Measurements from ENCODE around the gene NCKIPSD. TPM values are rescaled to one million over a fixed set of nuclear protein-coding genes. Genes with fewer than 3 reads are reported as not detected.

NCKIPSD gene
- total RNA-seq: 18.5 TPM

GRCh38 chr3:48685603-48686511 is at the start of gene NCKIPSD:
Gene NCKIPSD (minus strand): TSS chr3:48685915. CDS start chr3:48685807, 108 bp downstream.

DNA sequence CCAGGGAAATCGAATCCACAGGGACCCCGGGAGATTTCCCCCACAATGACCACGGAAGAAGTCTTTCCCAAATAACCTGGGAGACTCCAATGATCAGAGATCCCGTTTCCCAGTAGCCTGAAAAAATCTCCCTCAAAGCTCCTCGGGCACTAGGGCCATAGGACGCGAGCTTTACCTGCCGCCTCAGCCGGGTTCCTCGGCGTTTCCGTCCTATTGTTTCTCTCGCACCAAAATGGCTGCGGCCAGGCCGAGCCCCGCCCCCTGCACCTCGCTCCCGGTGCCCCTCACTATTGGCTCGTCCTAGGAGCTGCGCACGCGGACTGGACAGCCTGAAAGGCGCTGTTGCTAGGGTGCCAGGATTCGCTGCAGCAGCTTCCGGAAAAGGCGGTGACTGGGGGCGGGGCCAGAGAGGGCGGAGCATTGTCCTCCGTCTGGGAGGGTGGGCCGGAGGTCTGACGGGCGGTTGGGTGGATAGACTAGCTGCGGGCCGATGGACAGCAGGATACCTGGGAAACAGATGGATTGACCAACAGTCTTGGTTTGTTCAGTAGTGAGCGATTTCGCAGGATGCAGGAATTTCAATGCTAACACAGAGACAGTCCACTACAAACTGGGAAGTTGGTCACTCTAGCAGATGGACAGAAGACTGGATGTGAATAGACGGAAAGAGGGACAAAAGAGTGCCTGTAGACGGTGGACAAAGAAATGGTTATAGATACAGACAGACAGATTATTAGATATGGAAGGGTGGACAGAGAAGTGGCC is 31.4 kb upstream of the NCKIPSD start, which contains the start of gene IP6K2:
Gene IP6K2 (minus strand): TSS at position 240 of the 765 bp plus-strand sequence. CDS start 21,930 bp downstream, outside the sequence.

GRCh38 chr3:48662753-48663488 is 22.8 kb downstream of the NCKIPSD start, which contains the start of gene CELSR3:
Gene CELSR3 (minus strand): TSS chr3:48662886. CDS start chr3:48662634, 252 bp downstream.

GRCh38 chr3:48635222-48636021 is 50.3 kb downstream of the NCKIPSD start, which contains the start of gene SLC26A6:
Gene SLC26A6 (minus strand): TSS chr3:48635461. CDS start chr3:48635393, 68 bp downstream.

Small RNAs within 50 kb of the gene (small RNA-seq; reads per million reads assigned to genes)
- not detected for gene AC141002.1 (ENCODE audit: low replicate concordance)

Other genes starting within 250 kb of the NCKIPSD start
- gene CCDC51, start 245.8 kb downstream of the NCKIPSD start, total RNA-seq: 6.9 TPM
- gene TMA7, start 245.7 kb downstream of the NCKIPSD start, total RNA-seq: 80.4 TPM
- 9.7 TPM for gene ATRIP, start 239.2 kb downstream of the NCKIPSD start, total RNA-seq
- 64.8 TPM for gene SHISA5, start 181.7 kb downstream of the NCKIPSD start, total RNA-seq
- 33.2 TPM for gene PFKFB4, start 129.1 kb downstream of the NCKIPSD start, total RNA-seq
- not detected for gene UCN2, start 122.1 kb downstream of the NCKIPSD start, total RNA-seq
- gene COL7A1, start 90.6 kb downstream of the NCKIPSD start, total RNA-seq: 4.1 TPM
- gene UQCRC1, start 76.3 kb downstream of the NCKIPSD start, total RNA-seq: 145 TPM
- not detected for gene TMEM89, start 64.1 kb downstream of the NCKIPSD start, total RNA-seq
- 8.8 TPM for gene SLC26A6, start 50.5 kb downstream of the NCKIPSD start, total RNA-seq
- 67.9 TPM for gene CELSR3, start 23.0 kb downstream of the NCKIPSD start, total RNA-seq
- 147 TPM for gene IP6K2, start 31.3 kb upstream of the NCKIPSD start, total RNA-seq
- gene PRKAR2A, start 162.0 kb upstream of the NCKIPSD start, total RNA-seq: 26.3 TPM
- gene SLC25A20, start 213.0 kb upstream of the NCKIPSD start, total RNA-seq: 7.2 TPM
- gene ARIH2, start 232.9 kb upstream of the NCKIPSD start, total RNA-seq: 120 TPM

Data from parietal lobe (tissue), 2 donors.